ENCODE data around the gene SEC61A1.

DNA sequence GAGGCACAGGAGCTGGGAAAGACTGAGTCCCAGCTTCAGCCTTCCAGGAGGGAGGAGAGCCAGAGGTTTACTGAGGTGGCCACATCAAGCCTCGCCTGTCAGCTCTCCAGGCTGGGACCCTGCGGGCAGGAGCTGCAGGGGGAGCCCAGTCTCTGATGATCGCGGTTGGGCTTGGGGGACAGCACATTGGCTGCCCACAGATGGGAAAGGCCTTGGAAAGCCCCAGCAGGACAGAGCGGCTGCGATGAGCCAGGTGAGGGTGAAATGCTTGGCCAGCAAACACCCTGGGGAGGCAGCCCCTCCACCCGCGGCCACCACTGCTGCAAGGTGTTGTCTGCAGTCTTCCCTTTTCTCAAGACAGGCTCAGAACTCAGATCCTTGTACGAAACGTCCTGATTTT is 31.2 kb downstream of the SEC61A1 start:
- TF ChIP-seq, protein P1, sequence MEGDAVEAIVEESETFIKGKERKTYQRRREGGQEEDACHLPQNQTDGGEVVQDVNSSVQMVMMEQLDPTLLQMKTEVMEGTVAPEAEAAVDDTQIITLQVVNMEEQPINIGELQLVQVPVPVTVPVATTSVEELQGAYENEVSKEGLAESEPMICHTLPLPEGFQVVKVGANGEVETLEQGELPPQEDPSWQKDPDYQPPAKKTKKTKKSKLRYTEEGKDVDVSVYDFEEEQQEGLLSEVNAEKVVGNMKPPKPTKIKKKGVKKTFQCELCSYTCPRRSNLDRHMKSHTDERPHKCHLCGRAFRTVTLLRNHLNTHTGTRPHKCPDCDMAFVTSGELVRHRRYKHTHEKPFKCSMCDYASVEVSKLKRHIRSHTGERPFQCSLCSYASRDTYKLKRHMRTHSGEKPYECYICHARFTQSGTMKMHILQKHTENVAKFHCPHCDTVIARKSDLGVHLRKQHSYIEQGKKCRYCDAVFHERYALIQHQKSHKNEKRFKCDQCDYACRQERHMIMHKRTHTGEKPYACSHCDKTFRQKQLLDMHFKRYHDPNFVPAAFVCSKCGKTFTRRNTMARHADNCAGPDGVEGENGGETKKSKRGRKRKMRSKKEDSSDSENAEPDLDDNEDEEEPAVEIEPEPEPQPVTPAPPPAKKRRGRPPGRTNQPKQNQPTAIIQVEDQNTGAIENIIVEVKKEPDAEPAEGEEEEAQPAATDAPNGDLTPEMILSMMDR (IDR thresholded peaks at IDR 0.05) = no peak
- TF ChIP-seq POLR2A (IDR thresholded peaks at IDR 0.05) = no peak

Measured in vagina (tissue), 2 donors.